C1 segment of cervical spinal cord (tissue), 14 donors: ENCODE data around the gene TTLL5.

Source experiments
- DNase-seq, 14 donors: peaks; one replicate each; lab custom pipeline; 2025; lab: John Stamatoyannopoulos, UW

The TTLL5 gene

GRCh38 chr14:75865531-75865930, 204.5 kb downstream of the TTLL5 start:
- no peak for DNase-seq

- no peak for DNase-seq
These were observed 205.9 kb downstream of the TTLL5 start for GRCh38 chr14:75866970-75867369.

GRCh38 chr14:75871181-75871880, 210.3 kb downstream of the TTLL5 start:
- DNase-seq = no peak

GRCh38 chr14:75875958-75876357, 214.9 kb downstream of the TTLL5 start:
- DNase-seq = no peak

- peak in 6 of 14 donors; percentile 3 to 18 (median 10) for DNase-seq
These were observed 215.5 kb downstream of the TTLL5 start for GRCh38 chr14:75876530-75876929.

- DNase-seq = no peak
These were observed 216.2 kb downstream of the TTLL5 start for GRCh38 chr14:75877292-75877691.

GRCh38 chr14:75877884-75878283, 216.8 kb downstream of the TTLL5 start:
- no peak for DNase-seq

- no peak for DNase-seq
These were observed 218.0 kb downstream of the TTLL5 start for GRCh38 chr14:75879031-75879430.

GRCh38 chr14:75880512-75880911, 219.5 kb downstream of the TTLL5 start:
- DNase-seq = no peak

- DNase-seq = no peak
These were observed 220.9 kb downstream of the TTLL5 start for GRCh38 chr14:75881994-75882393.

GRCh38 chr14:75884198-75884611, 223.2 kb downstream of the TTLL5 start:
- no peak for DNase-seq

- no peak for DNase-seq
These were observed 224.8 kb downstream of the TTLL5 start for GRCh38 chr14:75885829-75886228.

- no peak for DNase-seq
These were observed 225.7 kb downstream of the TTLL5 start for GRCh38 chr14:75886636-75887348.

- no peak for DNase-seq
These were observed 227.9 kb downstream of the TTLL5 start for GRCh38 chr14:75888945-75889344.

- no peak for DNase-seq
These were observed 235.3 kb downstream of the TTLL5 start for GRCh38 chr14:75896341-75896740.

GRCh38 chr14:75904311-75904710, 243.3 kb downstream of the TTLL5 start:
- DNase-seq = no peak

- DNase-seq = peak in 2 of 14 donors; percentile 26 to 31
These were observed 244.3 kb downstream of the TTLL5 start for GRCh38 chr14:75905147-75905904.

GRCh38 chr14:75906228-75906627, 245.2 kb downstream of the TTLL5 start:
- DNase-seq = no peak

GRCh38 chr14:75906680-75907280, 245.7 kb downstream of the TTLL5 start:
- DNase-seq = peak in 7 of 14 donors; percentile 7 to 54 (median 25)

- no peak for DNase-seq
These were observed 246.8 kb downstream of the TTLL5 start for GRCh38 chr14:75907756-75908359.

- DNase-seq = no peak
These were observed 248.6 kb downstream of the TTLL5 start for GRCh38 chr14:75909630-75910029.

- no peak for DNase-seq
These were observed 249.0 kb downstream of the TTLL5 start for GRCh38 chr14:75910048-75910447.
